NCI-H774 (cell line): ENCODE measurements around the gene OAS3.

Source experiments
- DNase-seq: peaks from one replicate; lab custom pipeline; 2025; lab: John Stamatoyannopoulos, UW

Gene OAS3

DNA sequence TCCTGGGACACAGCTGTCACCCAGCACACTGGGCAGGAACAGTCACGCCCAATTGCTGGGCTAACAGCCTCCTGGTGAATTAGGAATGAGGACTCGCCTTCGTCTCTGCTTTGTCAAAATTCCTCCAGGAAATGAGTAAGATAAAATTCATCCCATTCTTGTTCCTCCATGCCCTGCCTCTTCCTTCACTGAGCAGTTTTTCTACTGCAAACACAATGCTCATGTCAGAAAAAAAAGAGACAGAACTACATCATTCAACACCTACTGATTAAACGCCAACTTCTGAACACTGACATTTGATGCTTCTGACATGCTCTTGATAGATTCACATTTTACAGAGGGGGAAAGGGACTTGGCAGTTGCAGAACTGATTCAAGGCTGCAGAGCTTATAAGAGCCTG lies 80.8 kb downstream of the OAS3 start:
- no peak for DNase-seq

DNA sequence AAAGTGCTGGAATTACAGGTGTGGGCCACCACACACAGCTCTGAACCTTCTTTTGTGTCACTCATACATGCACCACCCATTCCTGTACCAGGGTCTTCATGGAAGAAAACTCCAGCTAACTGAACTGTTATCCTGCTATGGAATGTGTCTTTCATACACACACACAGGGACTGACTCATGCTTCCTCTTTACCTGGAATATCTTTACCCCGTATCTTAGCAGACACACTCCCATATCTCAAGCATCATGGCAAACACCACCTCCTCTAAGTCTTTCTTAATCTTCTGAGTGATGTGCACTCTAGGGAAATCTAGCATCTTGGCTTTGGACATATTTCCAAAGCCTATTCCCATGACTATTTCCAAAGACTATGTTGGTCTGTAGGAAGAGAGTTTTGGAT lies 83.2 kb downstream of the OAS3 start:
- no peak for DNase-seq
